Lower lobe of right lung (tissue), 2 donors: ENCODE data around the gene CACNG3. TPM values are rescaled to one million over a fixed set of nuclear protein-coding genes. Genes with fewer than 3 reads are reported as not detected.

ENCODE experiments used
- ATAC-seq, 2 donors: fragments of 200-7000 bp; cut with Tn5 transposase; one replicate each; pipeline ENCODE4 v1.9.1; 2020 to 2022; ENCODE audit warnings: mild to moderate bottlenecking in 2 of 2, moderate library complexity in 2 of 2
- DNase-seq: peaks from one replicate; pipeline ENCODE4 v3.0.0-alpha.2; 2020
- H3K27ac ChIP-seq: fragments of 200-600 bp; one replicate; pipeline ENCODE4 v1.8.0; 2022
- H3K27me3 ChIP-seq: fragments of 200-600 bp; one replicate; pipeline ENCODE4 v1.8.0; 2022; ENCODE audit warnings: low read depth
- H3K36me3 ChIP-seq: fragments of 200-600 bp; one replicate; pipeline ENCODE4 v1.8.0; 2022; ENCODE audit warnings: mild to moderate bottlenecking
- H3K4me1 ChIP-seq: fragments of 200-600 bp; one replicate; pipeline ENCODE4 v1.8.0; 2022
- H3K4me3 ChIP-seq: fragments of 200-600 bp; one replicate; pipeline ENCODE4 v1.8.0; 2022; ENCODE audit warnings: mild to moderate bottlenecking
- H3K9me3 ChIP-seq: fragments of 200-600 bp; one replicate; pipeline ENCODE4 v1.8.0; 2022
- intact Hi-C: fragments of 100-400 bp; cut with DNase I; formaldehyde crosslinking; loops from one replicate; pipeline ENCODE4 v1.11.0; 2022
- total RNA-seq: library from RNA; stranded (reverse); fragmentation: NEBNext Ultra II Directional; extraction: Animal tissue kit (Norgen Biotek cat#: 25700); gene quantifications from one replicate; pipeline ENCODE4 v1.2.1, GENCODE V29; 2021
- TF ChIP-seq, protein P1 (sequence below): fragments of 200-600 bp; IDR thresholded peaks from one replicate; pipeline ENCODE4 v1.8.0; 2022; ENCODE audit warnings: antibody characterized with exemption, mild to moderate bottlenecking
- donor health status: DM: no; HTN: yes; CAD: no; lungs with severe emphysema.

The CACNG3 gene
- total RNA-seq, 1 donor from 2014 or later, result not detected

DNA sequence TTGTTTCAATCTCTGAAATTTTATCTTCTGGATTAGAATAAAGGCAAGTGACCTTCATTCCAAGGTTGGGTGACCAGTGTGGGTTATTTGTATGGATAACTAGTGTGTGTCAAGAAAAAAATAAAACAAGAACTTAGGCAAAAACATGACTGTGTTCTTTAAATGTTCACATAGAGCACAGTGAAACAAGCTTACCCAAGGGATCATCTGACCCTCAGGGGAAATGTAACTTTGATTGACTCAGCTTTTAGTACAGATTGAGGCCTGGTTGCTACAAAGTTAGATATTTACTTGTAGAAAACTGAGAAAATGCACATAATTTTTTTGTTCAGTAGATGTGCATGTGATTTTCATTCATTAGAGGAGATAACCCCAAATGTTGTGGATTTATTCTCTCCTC lies 6.7 kb downstream of the CACNG3 start:
- no peak overlapping the region for H3K4me3 ChIP-seq
- no peaks in the 10 kb centered on the region for H3K36me3 ChIP-seq
- intact Hi-C loops, result no loop called here

DNA sequence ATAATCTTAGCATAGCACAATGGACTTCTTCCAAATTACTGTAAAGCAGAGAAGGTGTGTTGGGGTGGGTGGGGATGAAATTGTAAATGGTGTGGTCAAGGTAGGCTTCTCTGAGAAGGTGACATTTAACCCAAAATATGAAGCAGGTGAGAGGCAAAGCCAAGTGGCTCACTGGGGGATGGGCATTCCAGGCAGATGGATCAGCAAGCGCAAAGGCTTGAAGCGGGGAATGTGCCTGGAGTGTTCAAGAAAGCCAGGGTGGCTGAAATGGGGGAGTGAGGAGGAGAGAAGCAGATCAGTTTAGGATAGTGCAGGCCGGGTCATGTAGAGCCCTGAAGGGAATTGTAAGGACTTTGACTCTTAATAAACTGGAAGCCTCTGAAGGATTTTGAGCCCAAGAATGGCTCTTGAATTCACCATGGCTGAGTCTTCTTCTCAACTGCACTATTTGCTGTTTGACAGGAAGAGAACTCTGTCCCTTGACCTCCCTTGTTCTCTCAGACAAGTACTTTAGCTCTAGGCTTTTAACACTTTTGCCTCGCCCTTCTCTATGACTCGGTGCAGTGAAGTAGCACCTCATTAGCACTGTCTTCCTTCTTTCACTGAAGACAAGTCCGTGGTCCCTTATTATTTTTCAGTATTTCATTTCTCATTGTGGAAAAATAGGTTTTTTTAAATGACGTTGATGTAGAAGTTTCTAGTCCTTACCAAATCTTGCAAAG lies 14.7 kb downstream of the CACNG3 start:
- Histone ChIP-seq H3K27me3 (peaks cover 10% of the 10 kb centered on the region), H3K36me3 (no peaks in the 10 kb centered on the region), H3K27ac (no peak overlapping the region), H3K4me3 (no peak overlapping the region), H3K4me1 (no peaks in the 10 kb centered on the region), H3K9me3 (no peaks in the 10 kb centered on the region)
- TF ChIP-seq, protein P1, sequence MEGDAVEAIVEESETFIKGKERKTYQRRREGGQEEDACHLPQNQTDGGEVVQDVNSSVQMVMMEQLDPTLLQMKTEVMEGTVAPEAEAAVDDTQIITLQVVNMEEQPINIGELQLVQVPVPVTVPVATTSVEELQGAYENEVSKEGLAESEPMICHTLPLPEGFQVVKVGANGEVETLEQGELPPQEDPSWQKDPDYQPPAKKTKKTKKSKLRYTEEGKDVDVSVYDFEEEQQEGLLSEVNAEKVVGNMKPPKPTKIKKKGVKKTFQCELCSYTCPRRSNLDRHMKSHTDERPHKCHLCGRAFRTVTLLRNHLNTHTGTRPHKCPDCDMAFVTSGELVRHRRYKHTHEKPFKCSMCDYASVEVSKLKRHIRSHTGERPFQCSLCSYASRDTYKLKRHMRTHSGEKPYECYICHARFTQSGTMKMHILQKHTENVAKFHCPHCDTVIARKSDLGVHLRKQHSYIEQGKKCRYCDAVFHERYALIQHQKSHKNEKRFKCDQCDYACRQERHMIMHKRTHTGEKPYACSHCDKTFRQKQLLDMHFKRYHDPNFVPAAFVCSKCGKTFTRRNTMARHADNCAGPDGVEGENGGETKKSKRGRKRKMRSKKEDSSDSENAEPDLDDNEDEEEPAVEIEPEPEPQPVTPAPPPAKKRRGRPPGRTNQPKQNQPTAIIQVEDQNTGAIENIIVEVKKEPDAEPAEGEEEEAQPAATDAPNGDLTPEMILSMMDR, result no peak
- no peak for DNase-seq
- no peak for ATAC-seq
- intact Hi-C loops, result no loop called here

More for the DNA sequence above, 6.7 kb downstream of the CACNG3 start:
- Histone ChIP-seq H3K27me3 (peaks cover 31% of the 10 kb centered on the region), H3K9me3 (no peaks in the 10 kb centered on the region), H3K27ac (no peak overlapping the region), H3K4me1 (no peaks in the 10 kb centered on the region)
- no peak for ATAC-seq
- no peak for DNase-seq
- TF ChIP-seq, protein P1, result no peak

DNA sequence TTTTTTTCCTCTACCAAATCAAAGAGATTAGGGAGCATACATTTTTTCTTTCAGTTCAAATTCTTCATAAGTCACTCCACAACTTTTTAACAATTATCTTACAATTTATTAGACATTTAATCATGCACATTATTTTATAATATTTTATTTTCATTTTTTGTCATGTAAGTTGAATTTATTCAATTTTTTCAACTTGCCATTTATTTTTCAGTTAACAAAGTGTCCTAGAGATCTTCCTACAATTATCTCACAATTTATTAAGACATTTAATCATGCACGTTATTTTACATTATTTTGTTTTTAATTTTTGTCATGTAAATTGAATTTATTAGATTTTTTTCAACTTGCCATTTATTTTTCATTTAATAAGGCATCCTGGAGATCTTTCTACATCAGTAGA lies 16.2 kb downstream of the CACNG3 start:
- TF ChIP-seq, protein P1, result no peak
- Histone ChIP-seq H3K4me3 (no peak overlapping the region), H3K4me1 (no peaks in the 10 kb centered on the region), H3K27ac (no peak overlapping the region), H3K36me3 (no peaks in the 10 kb centered on the region), H3K9me3 (no peaks in the 10 kb centered on the region), H3K27me3 (peaks cover 10% of the 10 kb centered on the region)
- intact Hi-C loops, result no loop called here
- ATAC-seq, result no peak
- no peak for DNase-seq

- H3K27me3 ChIP-seq, result peaks cover 3% of the 10 kb centered on the region
- ATAC-seq, result no peak
- H3K4me1 ChIP-seq, result no peaks in the 10 kb centered on the region
- TF ChIP-seq, protein P1, result no peak
- DNase-seq, result no peak
- H3K27ac ChIP-seq, result no peak overlapping the region
- H3K36me3 ChIP-seq, result no peaks in the 10 kb centered on the region
- H3K9me3 ChIP-seq, result no peaks in the 10 kb centered on the region
- intact Hi-C loops, result no loop called here
- H3K4me3 ChIP-seq, result no peak overlapping the region
Observed at GRCh38 chr16:24273508-24274182, 17.5 kb downstream of the CACNG3 start.

GRCh38 chr16:24275413-24275812 lies 19.3 kb downstream of the CACNG3 start:
- Histone ChIP-seq H3K36me3 (no peaks in the 10 kb centered on the region), H3K9me3 (no peaks in the 10 kb centered on the region), H3K27me3 (peaks cover 7% of the 10 kb centered on the region), H3K4me3 (no peak overlapping the region), H3K27ac (no peak overlapping the region), H3K4me1 (no peaks in the 10 kb centered on the region)
- DNase-seq, result no peak
- ATAC-seq, result no peak
- intact Hi-C loops, result no loop called here
- TF ChIP-seq, protein P1, result no peak
